Measurements from ENCODE around the gene MXD3.

DNA sequence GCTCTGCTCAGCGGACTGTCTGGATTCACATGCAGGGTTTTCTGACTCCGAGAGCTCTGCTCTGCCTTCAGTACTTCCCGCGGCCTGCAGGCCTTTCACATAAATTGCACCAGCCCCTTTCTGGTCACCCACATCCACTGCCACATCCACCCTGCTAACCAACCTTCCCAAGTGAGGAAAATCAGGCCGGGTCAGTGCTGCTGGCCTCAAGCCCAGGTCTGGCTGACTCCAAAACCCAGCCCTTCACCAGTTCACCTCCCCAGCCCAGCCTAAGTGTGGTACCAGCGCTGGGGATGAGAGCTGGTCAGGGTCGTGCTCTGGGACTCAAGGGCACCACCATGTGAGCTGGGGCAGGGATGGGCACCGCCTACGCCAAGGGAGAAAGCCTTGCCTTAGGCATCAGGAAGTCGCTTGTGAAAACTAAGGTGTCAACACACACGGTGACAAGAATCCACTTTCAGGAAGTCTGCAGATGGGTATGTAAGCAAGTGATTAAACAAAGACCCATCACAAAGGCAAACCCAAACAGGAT, 27.5 kb upstream of the MXD3 start:
- TF ChIP-seq POLR2A (IDR thresholded peaks at IDR 0.05; ENCODE audit: low read depth, low read length) (no peak), JUND (IDR thresholded peaks at IDR 0.05; ENCODE audit: low read depth, low read length) (no peak)

All from GM12878 (cell line).